Neural progenitor cell (in vitro differentiated cells): Measurements from ENCODE around the gene ABCB10. TPM values are rescaled to one million over a fixed set of nuclear protein-coding genes. Genes with fewer than 3 reads are reported as not detected.

Source experiments
- DNase-seq: peaks from one replicate; pipeline ENCODE4 v3.0.0-alpha.2; 2016; ENCODE audit warnings: low spot score
- H2AFZ ChIP-seq: fragments of 200-600 bp; sonication (generic); replicated peaks from 2 replicates; pipeline ENCODE4 v1.6.1; 2016; ENCODE audit warnings: antibody characterized with exemption
- H3F3A ChIP-seq: fragments of 200-600 bp; sonication (generic); 2 replicates; pipeline ENCODE4 v1.6.1; 2016; ENCODE audit warnings: antibody characterized with exemption, low read depth
- H3K27ac ChIP-seq: fragments of 200-600 bp; sonication (generic); 2 replicates; pipeline ENCODE4 v1.5.1; 2016; ENCODE audit warnings: mild to moderate bottlenecking
- H3K27me3 ChIP-seq: fragments of 200-600 bp; sonication (generic); 2 replicates; pipeline ENCODE4 v1.6.1; 2016; ENCODE audit warnings: mild to moderate bottlenecking, moderate library complexity
- H3K36me3 ChIP-seq: fragments of 200-600 bp; sonication (generic); 2 replicates; pipeline ENCODE4 v1.5.1; 2016
- H3K4me1 ChIP-seq: fragments of 200-600 bp; sonication (generic); 2 replicates; pipeline ENCODE4 v1.6.1; 2016; ENCODE audit warnings: mixed run types
- H3K4me2 ChIP-seq: fragments of 200-600 bp; sonication (generic); 2 replicates; pipeline ENCODE4 v1.6.1; 2016
- H3K4me3 ChIP-seq: fragments of 200-600 bp; sonication (generic); 2 replicates; pipeline ENCODE4 v1.5.1; 2016
- H3K79me2 ChIP-seq: fragments of 200-600 bp; sonication (generic); 2 replicates; pipeline ENCODE4 v1.6.1; 2016; ENCODE audit warnings: low read depth
- H3K9ac ChIP-seq: fragments of 200-600 bp; sonication (generic); 2 replicates; pipeline ENCODE4 v1.6.1; 2016
- H3K9me3 ChIP-seq: fragments of 200-600 bp; sonication (generic); 2 replicates; pipeline ENCODE4 v1.5.1; 2016; ENCODE audit warnings: low read depth
- H4K20me1 ChIP-seq: fragments of 200-600 bp; sonication (generic); 2 replicates; pipeline ENCODE4 v1.6.1; 2016; ENCODE audit warnings: low read depth
- H3K27ac Mint-ChIP-seq: 3 replicates; pipeline ENCODE4 v1.8.0; 2021; ENCODE audit warnings: mixed read lengths
- H3K27me3 Mint-ChIP-seq: 2 replicates; pipeline ENCODE4 v1.8.0; 2022; ENCODE audit warnings: low read depth, mild to moderate bottlenecking, inconsistent platforms, moderate library complexity, mixed read lengths; ENCODE audit not compliant: insufficient read depth
- H3K36me3 Mint-ChIP-seq: 3 replicates; pipeline ENCODE4 v1.8.0; 2021; ENCODE audit warnings: mixed read lengths
- H3K4me1 Mint-ChIP-seq: 3 replicates; pipeline ENCODE4 v1.8.0; 2021; ENCODE audit warnings: mixed read lengths
- H3K4me3 Mint-ChIP-seq: 3 replicates; pipeline ENCODE4 v1.8.0; 2021; ENCODE audit warnings: mild to moderate bottlenecking, moderate library complexity, mixed read lengths
- H3K9me3 Mint-ChIP-seq: 3 replicates; pipeline ENCODE4 v1.8.0; 2020; ENCODE audit warnings: mixed read lengths
- CTCF ChIP-seq: fragments of 200-600 bp; sonication (generic); IDR thresholded peaks from 2 replicates; pipeline ENCODE4 v1.5.1; 2017; ENCODE audit warnings: antibody characterized with exemption, mild to moderate bottlenecking
- EZH2 ChIP-seq: fragments of 200-600 bp; sonication (generic); IDR thresholded peaks from 2 replicates; pipeline ENCODE4 v1.6.1; 2017; ENCODE audit warnings: antibody characterized with exemption, mild to moderate bottlenecking, moderate library complexity
- EZH2phosphoT487 ChIP-seq: fragments of 200-600 bp; sonication (generic); IDR thresholded peaks from 2 replicates; pipeline ENCODE4 v1.6.1; 2017; ENCODE audit warnings: antibody characterized with exemption
- total RNA-seq: library from RNA; depleted of rRNA; stranded (reverse); fragments of >200 nt; gene quantifications from 2 replicates; pipeline ENCODE4 v1.2.3, GENCODE V29; 2015; ENCODE audit warnings: low replicate concordance

Gene ABCB10
- total RNA-seq, 1 donor from 2014 or later, result 11.9 TPM

- Mint-ChIP-seq H3K36me3 (peaks cover 26% of the 10 kb centered on the region), H3K27ac (no peak overlapping the region), H3K27me3 (no peaks in the 10 kb centered on the region), H3K4me3 (no peak overlapping the region), H3K9me3 (no peaks in the 10 kb centered on the region), H3K4me1 (peaks cover 3% of the 10 kb centered on the region)
- Histone ChIP-seq H3K4me1 (no peaks in the 10 kb centered on the region), H2AFZ (no peak overlapping the region), H3K36me3 (peaks cover 6% of the 10 kb centered on the region), H3F3A (no peaks in the 10 kb centered on the region), H4K20me1 (no peaks in the 10 kb centered on the region), H3K9me3 (no peaks in the 10 kb centered on the region), H3K27me3 (no peaks in the 10 kb centered on the region), H3K27ac (no peak overlapping the region), H3K9ac (no peak overlapping the region), H3K4me3 (no peak overlapping the region), H3K79me2 (peaks cover 4% of the 10 kb centered on the region), H3K4me2 (no peak overlapping the region)
- no peak for TF ChIP-seq EZH2phosphoT487
- TF ChIP-seq EZH2, result no peak
- TF ChIP-seq CTCF, result no peak
- no peak for DNase-seq
Measured at GRCh38 chr1:229485318-229485717, 73.2 kb downstream of the ABCB10 start.

DNA sequence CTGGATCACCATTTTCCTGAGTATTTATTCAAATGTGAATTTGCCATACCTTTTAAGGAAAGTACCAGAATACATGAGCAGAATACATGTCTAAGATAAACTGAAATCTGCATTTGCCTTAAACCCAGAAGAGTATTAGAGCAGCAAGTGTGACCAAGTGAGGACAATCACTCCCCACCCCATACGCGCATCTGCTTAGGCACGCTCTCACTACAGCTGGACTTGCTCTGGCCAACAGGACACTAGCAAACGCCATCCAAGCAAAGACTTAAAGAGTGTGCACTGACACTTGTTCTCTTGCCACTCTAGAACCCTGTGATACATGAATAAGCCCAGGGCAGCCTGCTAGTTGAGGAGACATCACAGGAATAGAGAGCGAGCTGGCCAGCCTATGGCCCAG, 76.0 kb downstream of the ABCB10 start:
- no peak overlapping the region for H3K27ac ChIP-seq
- Mint-ChIP-seq H3K36me3 (peaks cover 21% of the 10 kb centered on the region), H3K4me1 (peaks cover 3% of the 10 kb centered on the region)

GRCh38 chr1:229480495-229480894, 78.0 kb downstream of the ABCB10 start:
- TF ChIP-seq CTCF (no peak), EZH2 (no peak), EZH2phosphoT487 (no peak)
- Histone ChIP-seq H3K27ac (no peak overlapping the region), H3K79me2 (peaks cover 4% of the 10 kb centered on the region), H3K4me3 (no peak overlapping the region), H3K4me1 (no peaks in the 10 kb centered on the region), H3K9ac (no peak overlapping the region), H3F3A (no peaks in the 10 kb centered on the region), H3K9me3 (no peaks in the 10 kb centered on the region), H3K36me3 (peaks cover 3% of the 10 kb centered on the region), H3K27me3 (no peaks in the 10 kb centered on the region), H3K4me2 (no peak overlapping the region), H4K20me1 (peaks cover 2% of the 10 kb centered on the region), H2AFZ (no peak overlapping the region)
- H3K27ac Mint-ChIP-seq, result no peak overlapping the region
- no peaks in the 10 kb centered on the region for H3K27me3 Mint-ChIP-seq
- no peak for DNase-seq
- peaks cover 21% of the 10 kb centered on the region for H3K36me3 Mint-ChIP-seq
- peaks cover 3% of the 10 kb centered on the region for H3K4me1 Mint-ChIP-seq
- no peaks in the 10 kb centered on the region for H3K9me3 Mint-ChIP-seq
- H3K4me3 Mint-ChIP-seq, result no peak overlapping the region

More for the DNA sequence above, 76.0 kb downstream of the ABCB10 start:
- H3F3A ChIP-seq, result no peaks in the 10 kb centered on the region
- TF ChIP-seq EZH2 (no peak), EZH2phosphoT487 (no peak), CTCF (no peak)
- Mint-ChIP-seq H3K27me3 (no peaks in the 10 kb centered on the region), H3K27ac (no peak overlapping the region), H3K4me3 (no peak overlapping the region), H3K9me3 (no peaks in the 10 kb centered on the region)
- no peak for DNase-seq
- H3K4me2 ChIP-seq, result no peak overlapping the region
- H3K9me3 ChIP-seq, result no peaks in the 10 kb centered on the region
- H3K36me3 ChIP-seq, result peaks cover 3% of the 10 kb centered on the region
- H3K9ac ChIP-seq, result no peak overlapping the region
- peaks cover 2% of the 10 kb centered on the region for H4K20me1 ChIP-seq
- peaks cover 4% of the 10 kb centered on the region for H3K79me2 ChIP-seq
- H2AFZ ChIP-seq, result no peak overlapping the region
- H3K4me1 ChIP-seq, result no peaks in the 10 kb centered on the region
- H3K4me3 ChIP-seq, result no peak overlapping the region
- H3K27me3 ChIP-seq, result no peaks in the 10 kb centered on the region
